ENCODE measurements around the gene ADGRA1. TPM values are rescaled to one million over a fixed set of nuclear protein-coding genes. Genes with fewer than 3 reads are reported as not detected.

Gene ADGRA1
- not detected for total RNA-seq

- no peaks in the 10 kb centered on the region for H3K9me3 Mint-ChIP-seq (ENCODE audit: low read depth)
- CTCF ChIA-PET, result no interaction called here
- peaks cover 2% of the 10 kb centered on the region for H3K4me1 Mint-ChIP-seq
- H3K27ac Mint-ChIP-seq, result no peak within 1 kb of the TSS
- H3K4me3 Mint-ChIP-seq, result no peak within 1 kb of the TSS
- H3K36me3 Mint-ChIP-seq, result no peaks in the 10 kb centered on the region
- DNase-seq (no peak), ATAC-seq (no peak)
- peaks cover 23% of the 10 kb centered on the region for H3K27me3 Mint-ChIP-seq
Measured at GRCh38 chr10:133087679-133088178, at the start of gene ADGRA1. Gene ADGRA1 (plus strand): TSS chr10:133087924. CDS start chr10:133088910, 986 bp downstream.

GRCh38 chr10:133038036-133038823 lies 49.5 kb upstream of the ADGRA1 start:
- no peaks in the 10 kb centered on the region for H3K36me3 Mint-ChIP-seq
- no peak for ATAC-seq
- CTCF ChIA-PET, result no interaction called here
- no peak for DNase-seq
- H3K27me3 Mint-ChIP-seq, result peaks cover 9% of the 10 kb centered on the region
- no peak overlapping the region for H3K27ac Mint-ChIP-seq
- H3K4me3 Mint-ChIP-seq, result no peak overlapping the region
- H3K4me1 Mint-ChIP-seq, result no peaks in the 10 kb centered on the region
- no peaks in the 10 kb centered on the region for H3K9me3 Mint-ChIP-seq (ENCODE audit: low read depth)

- DNase-seq (no peak), ATAC-seq (no peak)
- Mint-ChIP-seq H3K27me3 (peaks cover 9% of the 10 kb centered on the region), H3K36me3 (no peaks in the 10 kb centered on the region), H3K27ac (no peak overlapping the region), H3K4me1 (no peaks in the 10 kb centered on the region), H3K4me3 (no peak overlapping the region), H3K9me3 (ENCODE audit: low read depth) (no peaks in the 10 kb centered on the region)
- CTCF ChIA-PET, result no interaction called here
Measured at GRCh38 chr10:133039107-133039802, 48.5 kb upstream of the ADGRA1 start.

GRCh38 chr10:133039803-133040165 lies 47.9 kb upstream of the ADGRA1 start:
- DNase-seq (no peak), ATAC-seq (no peak)
- CTCF ChIA-PET, result no interaction called here
- Mint-ChIP-seq H3K4me3 (no peak overlapping the region), H3K36me3 (no peaks in the 10 kb centered on the region), H3K27me3 (peaks cover 9% of the 10 kb centered on the region), H3K9me3 (ENCODE audit: low read depth) (no peaks in the 10 kb centered on the region), H3K27ac (no peak overlapping the region), H3K4me1 (no peaks in the 10 kb centered on the region)

- no peaks in the 10 kb centered on the region for H3K4me1 Mint-ChIP-seq
Measured at GRCh38 chr10:133040198-133040597, 47.5 kb upstream of the ADGRA1 start.

GRCh38 chr10:133041101-133041500 lies 46.6 kb upstream of the ADGRA1 start:
- Mint-ChIP-seq H3K27me3 (no peaks in the 10 kb centered on the region), H3K9me3 (ENCODE audit: low read depth) (no peaks in the 10 kb centered on the region), H3K36me3 (no peaks in the 10 kb centered on the region), H3K27ac (no peak overlapping the region), H3K4me3 (no peak overlapping the region), H3K4me1 (no peaks in the 10 kb centered on the region)
- no peak for ATAC-seq
- CTCF ChIA-PET, result no interaction called here
- DNase-seq, result no peak

More at GRCh38 chr10:133040198-133040597, 47.5 kb upstream of the ADGRA1 start:
- H3K36me3 Mint-ChIP-seq, result no peaks in the 10 kb centered on the region
- H3K9me3 Mint-ChIP-seq (ENCODE audit: low read depth), result no peaks in the 10 kb centered on the region
- H3K4me3 Mint-ChIP-seq, result no peak overlapping the region
- H3K27ac Mint-ChIP-seq, result no peak overlapping the region
- DNase-seq (no peak), ATAC-seq (no peak)
- peaks cover 6% of the 10 kb centered on the region for H3K27me3 Mint-ChIP-seq
- CTCF ChIA-PET, result no interaction called here

GRCh38 chr10:133042061-133042460 lies 45.7 kb upstream of the ADGRA1 start:
- no peaks in the 10 kb centered on the region for H3K36me3 Mint-ChIP-seq
- ATAC-seq (no peak), DNase-seq (no peak)
- H3K27me3 Mint-ChIP-seq, result no peaks in the 10 kb centered on the region
- no peak overlapping the region for H3K4me3 Mint-ChIP-seq
- CTCF ChIA-PET, result no interaction called here
- H3K27ac Mint-ChIP-seq, result no peak overlapping the region
- no peaks in the 10 kb centered on the region for H3K4me1 Mint-ChIP-seq
- H3K9me3 Mint-ChIP-seq (ENCODE audit: low read depth), result no peaks in the 10 kb centered on the region

- Mint-ChIP-seq H3K27me3 (no peaks in the 10 kb centered on the region), H3K27ac (no peak overlapping the region), H3K4me3 (no peak overlapping the region), H3K9me3 (ENCODE audit: low read depth) (no peaks in the 10 kb centered on the region), H3K4me1 (no peaks in the 10 kb centered on the region), H3K36me3 (no peaks in the 10 kb centered on the region)
- CTCF ChIA-PET, result no interaction called here
- ATAC-seq, result no peak
- no peak for DNase-seq
Measured at GRCh38 chr10:133042816-133043215, 44.9 kb upstream of the ADGRA1 start.

- ATAC-seq (no peak), DNase-seq (no peak)
- Mint-ChIP-seq H3K27ac (no peak overlapping the region), H3K36me3 (no peaks in the 10 kb centered on the region), H3K9me3 (ENCODE audit: low read depth) (no peaks in the 10 kb centered on the region), H3K4me3 (no peak overlapping the region), H3K27me3 (no peaks in the 10 kb centered on the region), H3K4me1 (no peaks in the 10 kb centered on the region)
- CTCF ChIA-PET, result no interaction called here
Measured at GRCh38 chr10:133043541-133044225, 44.0 kb upstream of the ADGRA1 start.

- no peaks in the 10 kb centered on the region for H3K9me3 Mint-ChIP-seq (ENCODE audit: low read depth)
- no peak overlapping the region for H3K27ac Mint-ChIP-seq
- H3K4me1 Mint-ChIP-seq, result no peaks in the 10 kb centered on the region
- no peak for DNase-seq
- no peaks in the 10 kb centered on the region for H3K27me3 Mint-ChIP-seq
- ATAC-seq, result no peak
- no peaks in the 10 kb centered on the region for H3K36me3 Mint-ChIP-seq
- CTCF ChIA-PET, result no interaction called here
- H3K4me3 Mint-ChIP-seq, result no peak overlapping the region
Measured at GRCh38 chr10:133044401-133044811, 43.3 kb upstream of the ADGRA1 start.

- CTCF ChIA-PET, result interaction anchor here (0.6 kb wide), 1 partner anchor 360 kb away, joined by 3 read pairs; no protein-coding TSS in a partner anchor
- DNase-seq (no peak), ATAC-seq (no peak)
- H3K4me3 Mint-ChIP-seq, result no peak overlapping the region
- no peaks in the 10 kb centered on the region for H3K27me3 Mint-ChIP-seq
- no peaks in the 10 kb centered on the region for H3K9me3 Mint-ChIP-seq (ENCODE audit: low read depth)
- H3K36me3 Mint-ChIP-seq, result no peaks in the 10 kb centered on the region
- no peak overlapping the region for H3K27ac Mint-ChIP-seq
- H3K4me1 Mint-ChIP-seq, result no peaks in the 10 kb centered on the region
Measured at GRCh38 chr10:133045556-133046389, 42.0 kb upstream of the ADGRA1 start.

GRCh38 chr10:133046390-133046765 lies 41.3 kb upstream of the ADGRA1 start:
- Mint-ChIP-seq H3K27me3 (no peaks in the 10 kb centered on the region), H3K27ac (no peak overlapping the region)
- CTCF ChIA-PET, result interaction anchor here (0.6 kb wide), 1 partner anchor 360 kb away, joined by 3 read pairs; no protein-coding TSS in a partner anchor

GRCh38 chr10:133047526-133048123 lies 40.1 kb upstream of the ADGRA1 start:
- H3K4me3 Mint-ChIP-seq, result no peak overlapping the region
- CTCF ChIA-PET, result no interaction called here

More at GRCh38 chr10:133046390-133046765, 41.3 kb upstream of the ADGRA1 start:
- DNase-seq (no peak), ATAC-seq (no peak)
- no peaks in the 10 kb centered on the region for H3K9me3 Mint-ChIP-seq (ENCODE audit: low read depth)
- H3K4me3 Mint-ChIP-seq, result no peak overlapping the region
- no peaks in the 10 kb centered on the region for H3K36me3 Mint-ChIP-seq
- H3K4me1 Mint-ChIP-seq, result no peaks in the 10 kb centered on the region

More at GRCh38 chr10:133047526-133048123, 40.1 kb upstream of the ADGRA1 start:
- Mint-ChIP-seq H3K4me1 (no peaks in the 10 kb centered on the region), H3K36me3 (no peaks in the 10 kb centered on the region), H3K27me3 (no peaks in the 10 kb centered on the region), H3K9me3 (ENCODE audit: low read depth) (no peaks in the 10 kb centered on the region), H3K27ac (no peak overlapping the region)
- DNase-seq (no peak), ATAC-seq (no peak)

Measured in activated CD8-positive, alpha-beta memory T cell treated with anti-CD3 and anti-CD28 coated beads, Interleukin-2, amount 10 ng/mL, durations not matched to agents 7 days and 5 days (primary cell).